HCT116 (cell line): ENCODE results near the gene C18orf54.

Source experiments
- EZH2phosphoT487 ChIP-seq: fragments of 200-600 bp; IDR thresholded peaks from 2 replicates; pipeline ENCODE4 v1.6.1; 2018; ENCODE audit warnings: antibody characterized with exemption, borderline replicate concordance
- POLR2A ChIP-seq: IDR thresholded peaks from 2 replicates; pipeline ENCODE4 v1.7.0; 2011; ENCODE audit warnings: borderline replicate concordance; ENCODE audit not compliant: insufficient read depth, insufficient read length; ENCODE audit errors: extremely low read depth
- ZFX ChIP-seq: fragments of 450-650 bp; IDR thresholded peaks from 2 replicates; pipeline ENCODE4 v1.6.1; 2017

DNA sequence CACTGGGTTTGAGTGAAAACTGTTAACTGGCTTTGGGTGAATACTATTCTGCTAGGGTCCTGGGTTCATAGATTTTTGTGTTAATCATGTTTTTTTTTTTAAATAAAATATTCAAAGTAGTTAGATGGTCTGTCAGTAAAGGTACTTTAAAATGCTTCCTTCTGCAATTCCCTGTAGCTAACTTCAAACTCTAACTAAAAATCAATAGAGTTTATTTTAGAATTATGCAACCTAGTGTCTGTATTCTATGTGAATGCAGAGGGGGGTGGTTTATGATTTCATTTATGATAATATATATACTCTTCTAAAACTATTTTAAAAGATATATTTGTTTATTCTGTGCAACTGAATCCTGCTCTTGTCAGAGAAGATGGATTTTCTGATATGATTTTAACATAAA is 27.9 kb upstream of the C18orf54 start:
- no peak for TF ChIP-seq EZH2phosphoT487
- no peak for TF ChIP-seq ZFX
- no peak for TF ChIP-seq POLR2A
